HCT116 (cell line): Measurements from ENCODE around the gene RWDD3. TPM values are rescaled to one million over a fixed set of nuclear protein-coding genes. Genes with fewer than 3 reads are reported as not detected.

Experiments used
- ATAC-seq: fragments of 200-7000 bp; cut with Tn5 transposase; 2 replicates; pipeline ENCODE4 v1.9.1; 2020; ENCODE audit warnings: mild to moderate bottlenecking, moderate library complexity
- BruUV-seq: library from RNA; stranded (reverse); fragments of 400-500 nt; replicated peaks from 2 replicates; lab custom pipeline; 2021; lab: Mats Ljungman, UMichigan
- CTCF ChIA-PET: fragments of 300-600 bp; sonication (Branson Sonifier 250); formaldehyde crosslinking; loops from one replicate; lab custom pipeline; 2021; ENCODE audit warnings: antibody characterized with exemption; lab: Charles Lee
- POLR2A ChIA-PET: fragments of 300-600, 350-600 bp; sonication (Branson Sonifier 250); formaldehyde crosslinking; loops from one replicate; lab custom pipeline; 2021; ENCODE audit warnings: antibody characterized with exemption; lab: Charles Lee
- RAD21 ChIA-PET, 2 experiments: fragments of 300-600 bp; sonication (Branson Sonifier 250); formaldehyde crosslinking; loops; one replicate each; lab custom pipeline; 2023; ENCODE audit warnings: low total read pairs in 2 of 2; ENCODE audit not compliant: uncharacterized antibody in 2 of 2, unreplicated experiment in 2 of 2, low non-redundant PET in 1 of 2; lab: Charles Lee
- DNase-seq: peaks from one replicate; pipeline ENCODE4 v3.0.0-alpha.2; 2010; ENCODE audit warnings: low read depth, low spot score
- H2AFZ ChIP-seq: fragments of 200-600 bp; shearing (Covaris generic), sonication (generic); 2 replicates; pipeline ENCODE4 v1.6.1; 2017; ENCODE audit warnings: low read depth, mixed run types, mixed read lengths, antibody characterized with exemption, low read length; ENCODE audit not compliant: poor library complexity, severe bottlenecking
- H3K27ac ChIP-seq: 2 replicates; pipeline ENCODE4 v1.5.1; 2012; ENCODE audit warnings: low read depth, low read length
- H3K27me3 ChIP-seq: fragments of 200-600 bp; sonication (generic); 2 replicates; pipeline ENCODE4 v1.6.1; 2016; ENCODE audit warnings: mixed run types, low read length, mixed read lengths; ENCODE audit not compliant: insufficient read depth
- H3K36me3 ChIP-seq, 2 experiments: fragments of 200-500 bp in 1 of 2; fragments of 200-600 bp in 1 of 2; sonication (Bioruptor generic) in 1 of 2; sonication (generic) in 1 of 2; 2 replicates each; pipeline versions ENCODE4 v1.5.1 to v1.6.1; 2014 to 2016; ENCODE audit warnings: low read length in 2 of 2, inconsistent platforms in 1 of 2, mixed read lengths in 1 of 2, mixed run types in 1 of 2; ENCODE audit not compliant: insufficient read depth in 2 of 2, control insufficient read depth in 1 of 2
- H3K4me1 ChIP-seq, 2 experiments: fragments of 200-600 bp in 1 of 2; sonication (generic) in 1 of 2; 2 replicates each; pipeline versions ENCODE4 v1.5.1 to v1.6.1; 2012 to 2017; ENCODE audit warnings: low read length in 2 of 2, inconsistent platforms in 1 of 2, mild to moderate bottlenecking in 1 of 2, mixed read lengths in 1 of 2, mixed run types in 1 of 2, moderate library complexity in 1 of 2; ENCODE audit not compliant: insufficient read depth in 2 of 2, control insufficient read depth in 1 of 2
- H3K4me2 ChIP-seq: fragments of 200-600 bp; sonication (generic); 2 replicates; pipeline ENCODE4 v1.6.1; 2017; ENCODE audit warnings: mixed run types, low read length, mixed read lengths
- H3K4me3 ChIP-seq, 2 experiments: fragments of 200-600 bp in 1 of 2; sonication (generic) in 1 of 2; replicated peaks in 1 of 2; 2 replicates each; pipeline ENCODE4 v1.5.1; 2011 to 2016; ENCODE audit warnings: low read length in 2 of 2, control low read depth in 1 of 2, low read depth in 1 of 2, mild to moderate bottlenecking in 1 of 2, mixed read lengths in 1 of 2, mixed run types in 1 of 2
- H3K79me2 ChIP-seq: fragments of 200-600 bp; sonication (generic); 2 replicates; pipeline ENCODE4 v1.6.1; 2017; ENCODE audit warnings: mild to moderate bottlenecking, mixed run types, low read length, moderate library complexity, mixed read lengths; ENCODE audit not compliant: insufficient read depth
- H3K9ac ChIP-seq: fragments of 200-600 bp; sonication (generic); 2 replicates; pipeline ENCODE4 v1.6.1; 2016; ENCODE audit warnings: low read length, mixed read lengths
- H3K9me2 ChIP-seq: fragments of 200-600 bp; sonication (generic), shearing (Covaris generic); 2 replicates; pipeline ENCODE4 v1.6.1; 2017; ENCODE audit warnings: mixed run types, mild to moderate bottlenecking, moderate library complexity; ENCODE audit not compliant: insufficient read depth
- H3K9me3 ChIP-seq, 2 experiments: fragments of 200-500 bp in 1 of 2; fragments of 200-600 bp in 1 of 2; sonication (Bioruptor generic) in 1 of 2; sonication (generic) in 1 of 2; 2 replicates each; pipeline ENCODE4 v1.6.1; 2014 to 2017; ENCODE audit warnings: low read length in 2 of 2, mixed read lengths in 2 of 2, inconsistent platforms in 1 of 2, low read depth in 1 of 2, mild to moderate bottlenecking in 1 of 2, mixed run types in 1 of 2, moderate library complexity in 1 of 2; ENCODE audit not compliant: control insufficient read depth in 1 of 2, insufficient read depth in 1 of 2
- H4K20me1 ChIP-seq: fragments of 200-600 bp; sonication (generic), shearing (Covaris generic); 2 replicates; pipeline ENCODE4 v1.6.1; 2017; ENCODE audit warnings: mixed run types, mild to moderate bottlenecking, moderate library complexity; ENCODE audit not compliant: insufficient read depth
- CEBPB ChIP-seq: IDR thresholded peaks from 2 replicates; pipeline ENCODE4 v1.6.1; 2012; ENCODE audit warnings: low read depth
- CTCF ChIP-seq, 3 experiments: fragments of 200-600 bp in 1 of 3; sonication (generic) in 1 of 3; IDR thresholded peaks in 2 of 3; conservative IDR thresholded peaks in 1 of 3; 2 replicates each; pipeline ENCODE4 v1.5.1; 2012 to 2017; ENCODE audit warnings: low read depth in 2 of 3, low read length in 2 of 3, antibody characterized with exemption in 1 of 3, borderline replicate concordance in 1 of 3, control low read depth in 1 of 3, mild to moderate bottlenecking in 1 of 3, mixed read lengths in 1 of 3, mixed run types in 1 of 3, moderate library complexity in 1 of 3; ENCODE audit not compliant: insufficient read depth in 1 of 3
- EZH2phosphoT487 ChIP-seq: fragments of 200-600 bp; IDR thresholded peaks from 2 replicates; pipeline ENCODE4 v1.6.1; 2018; ENCODE audit warnings: antibody characterized with exemption, borderline replicate concordance
- JUND ChIP-seq: IDR thresholded peaks from 2 replicates; pipeline ENCODE4 v1.6.1; 2012
- RAD21 ChIP-seq: IDR thresholded peaks from 2 replicates; pipeline ENCODE4 v1.6.1; 2012; ENCODE audit warnings: low read depth, mild to moderate bottlenecking
- SP1 ChIP-seq: IDR thresholded peaks from 2 replicates; pipeline ENCODE4 v1.6.1; 2012; ENCODE audit warnings: low read depth
- SRF ChIP-seq: IDR thresholded peaks from 2 replicates; pipeline ENCODE4 v1.6.1; 2012; ENCODE audit warnings: low read depth
- intact Hi-C: fragments of 100-400 bp; cut with micrococcal nuclease; formaldehyde crosslinking; loops from 2 replicates; pipeline ENCODE4 v1.10.0; 2022
- total RNA-seq: library from RNA; stranded (reverse); gene quantifications from one replicate; pipeline ENCODE4 v1.2.1, GENCODE V29; 2021; ENCODE audit not compliant: unreplicated experiment

RWDD3 gene
- total RNA-seq, 1 experiment from 2014 or later, result 12.4 TPM

GRCh38 chr1:95286479-95286878, 52.5 kb downstream of the RWDD3 start:
- Histone ChIP-seq H3K4me2 (no peak overlapping the region), H3K4me3 (no peak overlapping the region), H3K27me3 (no peaks in the 10 kb centered on the region), H3K9me2 (0 out of 2 replicates have a peak, but pooled peaks cover 2% of the 10 kb centered on the region), H3K79me2 (no peaks in the 10 kb centered on the region), H4K20me1 (no peaks in the 10 kb centered on the region), H2AFZ (no peak overlapping the region), H3K4me1 (no peaks in the 10 kb centered on the region), H3K36me3 (no peaks in the 10 kb centered on the region), H3K9me3 (no peaks in the 10 kb centered on the region), H3K27ac (no peak overlapping the region), H3K9ac (no peak overlapping the region)
- RAD21 ChIA-PET, result no interaction called here
- BruUV-seq, result no TSS peak
- DNase-seq (no peak), ATAC-seq (no peak)
- CTCF ChIA-PET, result no interaction called here
- POLR2A ChIA-PET, result no interaction called here
- intact Hi-C loops, result no loop called here
- TF ChIP-seq JUND, result no peak
- TF ChIP-seq SP1, result no peak
- TF ChIP-seq EZH2phosphoT487, result no peak

- Histone ChIP-seq H3K9ac (no peak overlapping the region), H3K4me2 (no peak overlapping the region), H3K4me1 (no peaks in the 10 kb centered on the region), H3K9me2 (0 out of 2 replicates have a peak, but pooled peaks cover 2% of the 10 kb centered on the region), H4K20me1 (no peaks in the 10 kb centered on the region), H3K9me3 (no peaks in the 10 kb centered on the region), H3K27me3 (no peaks in the 10 kb centered on the region), H2AFZ (no peak overlapping the region), H3K4me3 (no peak overlapping the region), H3K79me2 (no peaks in the 10 kb centered on the region), H3K27ac (no peak overlapping the region), H3K36me3 (no peaks in the 10 kb centered on the region)
- TF ChIP-seq CEBPB, result no peak
- no peak for TF ChIP-seq SRF
- peak; percentile 36; the same call in 1 of the 2 replicates for TF ChIP-seq RAD21
- 0 out of 6 replicates have a peak, but pooled peaks of 1 of the 3 experiments have one; percentile 1 for TF ChIP-seq CTCF (IDR thresholded peaks at IDR 0.05 in 2 of 3, conservative IDR thresholded peaks at IDR 0.05 in 1 of 3; ENCODE audit: borderline replicate concordance in 1 of 3, insufficient read depth in 1 of 3, low read depth in 2 of 3, low read length in 2 of 3)
- RAD21 ChIA-PET, result no interaction called here
- no peak for ATAC-seq
- POLR2A ChIA-PET, result no interaction called here
- no TSS peak for BruUV-seq
- no peak for DNase-seq
- intact Hi-C loops, result no loop called here
- CTCF ChIA-PET, result no interaction called here
Measured at GRCh38 chr1:95287081-95287480, 53.1 kb downstream of the RWDD3 start.
